ENCODE results near the gene ENKD1. TPM values are rescaled to one million over a fixed set of nuclear protein-coding genes. Genes with fewer than 3 reads are reported as not detected.
A peak's percentile ranks its signal among the peaks of the same experiment; 100 is the strongest.

ENKD1 gene
- total RNA-seq, 1 donor = 11.2 TPM

DNA sequence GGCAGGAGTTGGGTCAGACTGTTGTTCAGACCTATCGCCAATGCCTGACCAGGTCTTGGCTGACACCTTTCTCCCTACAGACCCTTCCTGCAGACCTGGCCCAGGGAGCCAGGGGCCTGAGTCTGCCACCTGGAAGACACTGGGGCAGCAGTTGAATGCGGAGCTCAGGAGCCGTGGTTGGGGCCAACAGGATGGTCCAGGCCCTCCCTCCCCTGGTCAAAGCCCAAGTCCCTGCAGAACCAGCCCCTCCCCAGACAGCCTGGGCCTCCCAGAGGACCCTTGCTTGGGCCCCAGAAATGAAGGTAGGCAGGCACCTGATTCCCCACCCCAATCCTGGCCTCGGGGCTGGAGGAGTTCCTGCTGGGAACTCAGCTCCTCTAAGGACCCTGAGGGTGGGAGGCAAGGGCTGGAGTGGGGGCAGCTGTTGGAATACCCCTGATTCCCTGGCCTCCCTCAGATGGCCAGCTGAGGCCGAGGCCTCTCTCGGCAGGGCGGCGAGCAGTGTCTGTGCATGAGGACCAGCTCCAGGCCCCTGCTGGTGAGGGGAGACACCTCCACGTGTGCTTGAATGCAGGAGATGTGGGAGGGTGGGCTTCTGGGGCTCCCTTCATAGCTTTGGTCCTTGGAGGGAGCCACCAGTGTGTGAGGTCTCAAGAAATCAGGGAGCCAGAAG is 10.1 kb downstream of the ENKD1 start:
- TF ChIP-seq, protein P1, sequence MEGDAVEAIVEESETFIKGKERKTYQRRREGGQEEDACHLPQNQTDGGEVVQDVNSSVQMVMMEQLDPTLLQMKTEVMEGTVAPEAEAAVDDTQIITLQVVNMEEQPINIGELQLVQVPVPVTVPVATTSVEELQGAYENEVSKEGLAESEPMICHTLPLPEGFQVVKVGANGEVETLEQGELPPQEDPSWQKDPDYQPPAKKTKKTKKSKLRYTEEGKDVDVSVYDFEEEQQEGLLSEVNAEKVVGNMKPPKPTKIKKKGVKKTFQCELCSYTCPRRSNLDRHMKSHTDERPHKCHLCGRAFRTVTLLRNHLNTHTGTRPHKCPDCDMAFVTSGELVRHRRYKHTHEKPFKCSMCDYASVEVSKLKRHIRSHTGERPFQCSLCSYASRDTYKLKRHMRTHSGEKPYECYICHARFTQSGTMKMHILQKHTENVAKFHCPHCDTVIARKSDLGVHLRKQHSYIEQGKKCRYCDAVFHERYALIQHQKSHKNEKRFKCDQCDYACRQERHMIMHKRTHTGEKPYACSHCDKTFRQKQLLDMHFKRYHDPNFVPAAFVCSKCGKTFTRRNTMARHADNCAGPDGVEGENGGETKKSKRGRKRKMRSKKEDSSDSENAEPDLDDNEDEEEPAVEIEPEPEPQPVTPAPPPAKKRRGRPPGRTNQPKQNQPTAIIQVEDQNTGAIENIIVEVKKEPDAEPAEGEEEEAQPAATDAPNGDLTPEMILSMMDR (IDR thresholded peaks at IDR 0.05; ENCODE audit: insufficient read depth, low read depth, low read length) = no peak
- no peak overlapping the region for H3K4me3 ChIP-seq (ENCODE audit: low read depth, low read length)
- DNase-seq (ENCODE audit: low read depth) = no peak

DNA sequence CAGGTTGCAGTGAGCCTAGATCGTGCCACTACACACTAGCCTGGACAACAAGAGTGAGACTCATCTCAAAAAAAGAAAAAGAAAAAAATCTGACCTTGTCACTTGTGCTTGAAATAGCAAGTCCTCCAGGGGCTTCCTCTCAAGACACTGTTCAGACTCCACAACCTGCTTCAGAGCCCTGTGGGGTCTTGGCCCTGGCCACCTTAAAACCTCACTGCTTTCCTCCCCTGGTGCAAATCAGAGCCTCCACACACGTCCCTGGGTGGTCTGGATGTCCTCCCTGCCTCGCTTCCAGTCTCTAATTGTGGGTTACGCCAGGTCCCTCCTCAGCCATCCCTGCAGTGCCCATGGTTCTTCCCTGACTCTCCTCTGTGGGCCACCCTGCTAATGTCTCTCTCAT is 11.2 kb downstream of the ENKD1 start:
- DNase-seq (ENCODE audit: low read depth) = no peak
- no peak overlapping the region for H3K4me3 ChIP-seq (ENCODE audit: low read depth, low read length)
- TF ChIP-seq, protein P1 (IDR thresholded peaks at IDR 0.05; ENCODE audit: insufficient read depth, low read depth, low read length) = no peak

DNA sequence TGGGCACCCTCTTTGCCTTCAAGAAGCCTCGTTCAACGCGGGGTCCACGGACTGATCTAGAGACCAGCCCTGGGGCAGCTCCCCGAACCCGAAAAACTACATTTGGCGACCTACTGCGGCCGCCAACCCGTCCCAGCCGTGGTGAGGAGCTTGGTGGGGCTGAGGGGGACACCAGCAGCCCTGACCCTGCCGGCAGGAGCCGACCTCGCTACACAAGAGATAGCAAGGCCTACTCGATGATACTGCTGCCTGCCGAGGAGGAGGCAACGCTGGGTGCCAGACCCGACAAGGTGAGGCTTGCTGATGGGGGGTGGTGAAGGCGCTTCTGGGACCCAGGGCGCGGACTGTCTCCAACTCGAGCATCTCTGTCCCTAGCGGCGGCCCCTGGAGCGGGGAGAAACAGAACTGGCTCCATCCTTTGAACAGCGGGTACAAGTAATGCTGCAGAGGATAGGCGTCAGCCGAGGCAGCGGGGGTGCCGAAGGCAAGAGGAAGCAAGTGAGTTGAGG is 12.1 kb downstream of the ENKD1 start:
- TF ChIP-seq, protein P1 (IDR thresholded peaks at IDR 0.05; ENCODE audit: insufficient read depth, low read depth, low read length) = no peak
- no peak overlapping the region for H3K4me3 ChIP-seq (ENCODE audit: low read depth, low read length)
- no peak for DNase-seq (ENCODE audit: low read depth)

DNA sequence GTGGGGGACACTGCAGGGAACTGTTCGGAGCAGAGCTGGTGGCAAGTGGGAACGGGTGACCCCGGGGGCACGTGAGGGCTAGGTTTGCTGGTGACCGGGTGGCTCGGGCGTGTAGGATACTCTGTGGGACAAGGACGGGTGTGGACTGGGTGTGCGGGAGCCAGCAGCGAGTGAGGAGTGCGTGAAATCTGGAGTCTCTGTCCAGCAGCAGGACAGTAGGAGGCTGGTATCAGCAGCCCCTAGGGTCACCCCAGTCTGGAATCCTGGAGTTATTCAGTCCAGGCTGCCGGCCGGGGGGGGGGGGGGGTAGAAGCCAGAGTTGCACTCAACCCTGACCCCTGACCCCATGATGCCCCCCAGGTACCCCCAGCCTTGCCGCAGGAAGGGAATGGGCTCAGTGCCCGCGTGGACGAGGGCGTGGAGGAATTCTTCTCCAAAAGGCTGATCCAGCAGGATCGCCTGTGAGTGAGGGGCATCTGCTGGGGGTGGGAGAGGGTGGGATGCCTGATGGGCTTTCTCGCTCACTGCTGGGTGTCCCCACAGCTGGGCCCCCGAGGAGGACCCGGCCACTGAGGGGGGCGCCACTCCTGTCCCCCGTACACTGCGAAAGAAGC is 12.7 kb downstream of the ENKD1 start:
- no peak for DNase-seq (ENCODE audit: low read depth)
- TF ChIP-seq, protein P1 (IDR thresholded peaks at IDR 0.05; ENCODE audit: insufficient read depth, low read depth, low read length) = no peak
- H3K4me3 ChIP-seq (ENCODE audit: low read depth, low read length) = no peak overlapping the region

DNA sequence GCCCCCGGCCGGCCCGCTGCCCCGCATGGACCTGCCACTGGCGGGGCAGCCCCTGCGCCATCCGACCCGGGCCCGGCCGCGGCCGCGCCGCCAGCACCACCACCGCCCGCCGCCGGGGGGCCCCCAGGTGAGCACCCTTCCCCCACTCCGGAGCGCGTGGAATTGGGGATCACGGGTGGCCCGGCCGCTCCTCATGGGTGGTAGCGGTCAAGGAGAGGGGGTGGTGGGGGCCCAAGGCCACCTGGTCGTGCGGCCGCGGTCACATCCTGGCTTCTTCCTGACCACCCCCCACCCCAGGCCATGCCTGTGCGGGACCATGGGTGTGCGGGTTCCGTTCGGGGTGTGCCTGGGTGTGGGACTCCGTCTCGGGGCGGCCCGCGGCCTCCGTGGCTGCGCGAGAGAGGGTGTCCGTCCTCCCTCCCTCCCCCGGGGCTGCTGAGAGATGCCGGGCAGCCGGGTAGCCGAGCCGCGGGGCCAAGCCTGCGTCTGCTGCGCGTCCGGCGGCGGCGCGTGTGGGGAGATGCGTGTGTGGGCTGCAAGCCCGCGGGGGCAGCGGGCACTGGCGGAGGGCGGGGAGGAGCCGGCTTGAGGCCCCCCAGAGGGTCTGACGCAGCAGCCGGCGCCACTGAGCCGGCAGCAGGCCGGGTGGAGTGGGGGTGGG is 13.3 kb downstream of the ENKD1 start:
- H3K4me3 ChIP-seq (ENCODE audit: low read depth, low read length) = peak overlapping the region; percentile 52
- no peak for DNase-seq (ENCODE audit: low read depth)
- TF ChIP-seq, protein P1 (IDR thresholded peaks at IDR 0.05; ENCODE audit: insufficient read depth, low read depth, low read length) = peak; percentile 11

DNA sequence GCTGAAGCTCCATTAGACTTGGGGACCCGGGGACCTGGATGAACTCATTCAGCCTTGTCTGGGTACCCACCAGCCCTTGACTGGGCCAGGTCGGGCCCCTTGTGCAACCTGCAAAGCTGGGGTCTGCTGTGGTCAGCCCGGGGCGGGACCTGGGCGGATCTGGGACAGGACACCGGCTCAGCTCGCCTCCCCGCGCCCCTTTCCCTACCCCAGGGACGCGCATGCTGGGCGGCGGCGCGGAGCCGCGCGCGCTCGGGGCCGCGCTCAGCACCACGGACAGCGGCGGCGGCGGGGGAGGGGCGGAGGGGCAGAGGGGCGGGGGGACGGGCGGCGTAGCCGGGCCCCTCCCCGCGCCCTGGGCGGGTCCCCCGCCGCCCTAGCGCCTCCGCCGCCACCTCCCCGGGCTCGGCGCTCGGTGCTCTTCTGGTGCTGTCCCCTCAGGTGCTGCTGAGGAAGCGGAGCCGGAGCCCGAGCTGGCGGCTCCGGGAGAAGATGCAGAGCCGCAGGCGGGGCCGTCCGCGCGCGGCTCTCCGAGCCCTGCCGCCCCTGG is 13.9 kb downstream of the ENKD1 start:
- TF ChIP-seq, protein P1 (IDR thresholded peaks at IDR 0.05; ENCODE audit: insufficient read depth, low read depth, low read length) = no peak
- H3K4me3 ChIP-seq (ENCODE audit: low read depth, low read length) = peak overlapping the region; percentile 44
- no peak for DNase-seq (ENCODE audit: low read depth)
